Measurements from ENCODE around the gene XPC.

Gene XPC

DNA sequence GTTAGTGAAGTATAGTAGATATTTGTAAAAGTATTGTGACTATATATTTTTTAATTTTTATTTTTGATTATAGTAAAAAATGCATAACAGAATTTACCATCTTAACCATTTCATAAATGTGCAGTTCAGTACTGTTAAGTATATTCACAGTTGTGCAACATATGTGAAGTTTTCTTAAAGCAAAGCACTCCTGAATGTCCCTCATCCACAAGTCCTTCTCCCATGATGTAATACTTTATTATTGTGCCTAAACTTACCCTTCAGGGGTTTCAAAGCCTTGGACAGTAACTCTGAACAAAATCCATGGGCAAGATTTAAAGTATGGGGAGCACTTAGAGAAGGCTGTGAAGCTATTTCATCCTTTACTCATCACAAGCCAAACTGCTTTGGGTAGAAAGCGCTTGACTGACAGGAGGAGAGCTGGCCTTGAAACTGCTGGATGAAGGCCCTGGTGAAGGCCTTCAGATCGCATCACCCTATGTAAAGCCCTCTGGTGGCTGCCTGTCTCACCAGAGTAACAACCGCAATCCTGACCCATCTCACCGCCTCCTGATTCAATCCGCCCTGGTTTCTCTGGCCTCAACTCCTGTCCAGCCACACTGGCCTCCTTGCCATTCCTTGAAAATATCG is 28.3 kb upstream of the XPC start:
- no peak for DNase-seq (ENCODE audit: low read depth)

DNA sequence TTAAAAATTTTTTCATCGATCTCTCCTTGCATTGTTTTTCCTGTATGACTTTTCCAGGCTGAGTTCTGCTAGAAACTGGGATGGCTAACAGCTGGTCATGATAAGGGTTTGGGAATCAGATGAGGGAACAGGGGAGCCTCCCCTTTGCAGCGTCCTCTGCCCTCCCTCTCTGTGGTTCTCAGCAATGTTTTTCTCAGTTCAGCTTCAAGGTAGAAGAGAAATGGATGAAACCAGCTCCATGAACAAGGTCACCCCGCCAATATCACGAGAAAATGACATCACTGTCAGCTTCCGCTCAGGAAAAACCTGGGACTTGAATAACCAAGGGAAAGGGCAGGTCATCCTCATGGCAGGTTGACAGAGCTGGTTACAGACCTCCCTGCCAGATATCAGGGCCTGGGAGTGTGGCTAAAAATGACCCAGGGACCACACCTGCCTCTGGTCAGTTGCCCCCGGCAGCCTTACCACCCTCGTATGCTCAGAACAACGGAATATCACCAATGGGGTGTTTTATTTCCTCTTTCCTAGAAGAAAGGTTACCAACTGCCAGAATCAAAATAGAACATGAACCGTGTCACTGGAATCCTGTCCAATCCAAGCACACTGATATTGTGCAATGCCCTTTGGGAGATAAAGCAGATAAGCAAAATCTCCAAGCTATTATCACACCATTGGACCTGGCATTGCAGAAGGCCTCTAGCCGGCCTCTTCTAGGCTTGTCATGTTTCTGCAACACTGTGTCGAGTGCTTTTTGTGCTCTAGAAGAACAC is 26.3 kb upstream of the XPC start:
- DNase-seq (ENCODE audit: low read depth): no peak

DNA sequence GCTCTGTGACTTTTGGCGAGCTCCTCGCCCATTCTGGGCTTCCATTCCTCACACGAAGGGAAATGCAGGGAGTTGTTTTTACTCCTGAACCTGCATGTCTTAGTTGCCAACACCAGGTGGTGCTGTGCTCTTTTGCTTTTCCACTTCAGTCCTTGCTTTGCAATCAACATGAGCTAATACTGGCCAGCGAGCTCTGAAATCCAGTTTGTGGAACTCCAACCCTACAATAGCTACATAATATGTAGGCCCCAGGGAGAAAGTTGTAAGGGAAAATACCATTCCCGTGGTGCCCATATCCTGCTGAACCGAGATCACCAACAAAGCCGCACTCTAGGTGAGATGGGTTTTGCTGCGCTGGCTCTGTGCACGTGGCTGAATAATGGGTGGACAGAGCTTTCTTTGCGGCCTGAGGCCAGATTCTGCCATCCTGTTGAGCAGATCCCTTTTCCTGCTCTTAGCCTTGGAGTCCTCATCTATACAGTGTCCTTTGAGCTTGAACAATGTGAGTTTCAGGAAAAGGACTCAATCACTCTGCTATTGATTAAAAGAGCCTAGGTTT is 25.2 kb upstream of the XPC start:
- DNase-seq (ENCODE audit: low read depth): peak; percentile 69

DNA sequence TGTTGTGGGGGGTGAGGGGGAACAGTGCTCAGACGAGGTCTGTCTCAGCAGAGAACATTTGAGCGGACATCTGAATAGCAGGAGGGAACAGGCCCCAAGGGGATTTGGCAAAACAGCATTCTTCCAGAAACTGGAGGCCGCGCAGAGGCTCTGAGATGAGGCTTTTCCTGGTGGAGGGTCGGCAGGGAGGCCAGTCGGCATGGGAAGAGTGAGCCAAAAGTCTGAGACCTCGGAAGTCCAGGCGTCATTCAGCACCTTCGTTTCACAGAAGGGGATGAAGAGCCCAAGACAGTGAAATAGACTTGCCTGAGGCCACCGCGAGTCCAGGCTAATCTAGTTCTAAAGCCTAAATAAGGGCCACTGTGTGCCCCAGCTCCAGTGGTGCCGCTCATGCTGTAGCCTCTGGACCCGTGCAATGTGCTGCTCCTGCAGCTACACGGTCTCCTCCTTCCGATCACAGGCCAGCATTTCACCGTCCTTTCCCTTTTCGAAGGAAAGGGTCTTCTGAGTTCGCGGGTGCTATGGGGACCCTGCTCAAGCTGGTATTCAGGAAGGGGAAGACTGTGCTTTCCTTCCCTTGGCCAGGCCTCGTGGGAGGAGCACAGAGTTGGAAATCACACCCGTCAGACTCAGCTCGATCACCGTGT is 24.6 kb upstream of the XPC start:
- no peak for DNase-seq (ENCODE audit: low read depth)

DNA sequence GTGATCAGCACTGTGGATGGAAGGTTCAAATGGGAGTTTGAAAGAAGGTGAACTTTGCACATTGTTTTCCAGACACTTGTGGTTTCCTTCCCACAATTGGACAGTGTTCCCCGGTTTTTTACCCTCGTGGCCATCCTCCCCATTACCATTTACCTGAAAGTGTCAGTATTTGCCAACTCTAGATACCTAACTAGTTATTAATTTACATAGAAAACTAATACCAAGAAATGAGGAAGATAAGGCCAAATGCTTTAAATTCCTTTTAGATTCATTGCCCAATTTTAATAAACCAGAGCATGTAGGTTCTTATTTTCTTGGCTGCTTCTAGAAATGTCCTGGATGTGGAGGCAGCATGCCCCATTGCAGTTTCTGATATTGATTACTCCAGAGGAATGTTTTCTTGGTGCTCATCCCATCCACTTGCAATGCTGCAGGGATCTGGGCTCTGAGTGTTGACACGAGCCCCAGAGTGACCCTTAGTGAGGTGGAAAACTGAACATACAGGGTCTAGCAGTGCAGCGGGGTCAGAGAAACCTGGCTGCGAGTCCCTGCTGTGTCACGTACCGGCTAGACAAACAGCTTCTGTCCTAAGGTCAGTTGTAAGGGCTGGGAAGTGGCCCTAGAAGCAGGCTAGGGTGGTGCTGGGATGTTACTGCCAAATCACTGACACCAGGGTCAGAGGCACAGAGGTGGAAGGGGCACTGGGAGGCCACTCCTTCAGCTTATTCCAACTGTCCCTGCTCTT is 23.7 kb upstream of the XPC start:
- no peak for DNase-seq (ENCODE audit: low read depth)

DNA sequence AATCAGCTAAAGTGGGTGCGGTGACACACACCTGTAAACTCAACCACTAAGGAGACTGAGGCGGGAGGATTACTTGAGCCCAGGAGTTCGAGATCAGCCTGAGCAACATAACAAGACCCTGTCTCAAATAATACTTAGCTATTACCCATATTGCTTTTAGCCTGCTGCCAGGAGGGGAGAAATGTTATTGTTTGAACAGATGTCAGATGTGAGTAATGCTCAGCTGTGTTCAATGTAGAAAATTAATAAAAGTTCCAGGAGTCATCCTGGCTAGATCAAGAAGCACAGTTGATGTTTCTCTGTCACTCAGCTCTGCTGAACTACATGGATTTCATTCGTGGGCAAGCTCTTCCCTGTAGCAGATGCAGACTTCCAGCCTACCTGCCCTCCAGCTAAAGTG is 22.4 kb upstream of the XPC start:
- no peak for DNase-seq (ENCODE audit: low read depth)

DNA sequence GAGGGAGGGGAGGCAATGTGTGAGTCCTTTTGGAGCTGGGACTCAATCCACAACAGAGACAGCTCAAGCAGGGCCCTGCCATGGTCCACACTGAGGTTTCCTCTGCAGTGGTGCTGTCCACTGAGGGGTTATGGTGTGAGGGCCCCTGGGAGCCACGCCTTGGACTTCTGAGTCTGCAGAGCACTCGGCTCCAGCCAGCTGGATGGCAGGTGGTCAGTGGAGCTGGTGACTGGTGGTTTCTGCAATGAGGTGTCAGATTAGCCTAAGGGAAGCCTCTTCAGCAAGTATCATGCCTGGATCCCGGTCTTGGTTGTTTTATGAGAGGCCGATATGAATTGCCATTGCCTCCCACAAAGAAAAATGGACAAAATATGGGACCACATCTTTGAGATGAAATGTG is 21.9 kb upstream of the XPC start:
- DNase-seq (ENCODE audit: low read depth): no peak

DNA sequence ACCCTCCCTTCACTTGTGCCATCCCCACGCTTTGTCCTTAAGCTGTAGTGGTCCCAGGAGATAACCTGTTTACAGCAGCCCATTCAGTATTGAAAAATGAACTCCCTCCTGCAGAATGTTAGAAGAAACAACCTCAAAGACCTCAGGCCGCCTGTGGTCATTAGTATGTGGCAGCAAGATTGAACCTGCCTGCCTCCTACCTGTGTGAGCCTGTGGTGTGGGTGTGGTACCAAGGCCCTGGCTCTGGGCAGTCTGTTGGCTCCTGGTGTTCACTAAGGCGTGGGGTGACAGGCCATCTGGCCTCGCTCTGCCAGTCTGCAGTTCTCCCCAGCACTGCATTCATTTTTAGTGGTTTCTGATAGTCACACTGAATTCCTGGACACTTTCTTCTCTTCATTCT is 21.2 kb upstream of the XPC start:
- no peak for DNase-seq (ENCODE audit: low read depth)

DNA sequence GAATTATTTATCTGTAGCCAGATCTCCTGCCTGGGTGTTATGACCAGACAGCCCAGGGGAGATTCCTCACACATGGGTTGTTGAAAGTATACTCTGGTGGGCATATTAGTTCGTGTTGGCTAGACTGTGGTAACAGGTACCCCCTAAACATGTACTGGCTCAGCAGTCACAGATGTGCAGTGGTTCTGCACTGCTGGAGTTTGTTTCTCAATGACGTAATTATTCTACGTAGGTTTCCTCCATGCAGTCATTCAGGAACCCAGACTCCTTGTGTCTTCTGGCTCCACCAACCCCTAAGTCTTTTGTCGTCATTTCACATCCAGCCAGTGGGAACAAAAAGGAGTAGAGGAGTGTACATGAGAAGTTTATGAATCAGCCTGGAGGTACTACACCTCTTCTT is 16.5 kb upstream of the XPC start:
- no peak for DNase-seq (ENCODE audit: low read depth)

DNA sequence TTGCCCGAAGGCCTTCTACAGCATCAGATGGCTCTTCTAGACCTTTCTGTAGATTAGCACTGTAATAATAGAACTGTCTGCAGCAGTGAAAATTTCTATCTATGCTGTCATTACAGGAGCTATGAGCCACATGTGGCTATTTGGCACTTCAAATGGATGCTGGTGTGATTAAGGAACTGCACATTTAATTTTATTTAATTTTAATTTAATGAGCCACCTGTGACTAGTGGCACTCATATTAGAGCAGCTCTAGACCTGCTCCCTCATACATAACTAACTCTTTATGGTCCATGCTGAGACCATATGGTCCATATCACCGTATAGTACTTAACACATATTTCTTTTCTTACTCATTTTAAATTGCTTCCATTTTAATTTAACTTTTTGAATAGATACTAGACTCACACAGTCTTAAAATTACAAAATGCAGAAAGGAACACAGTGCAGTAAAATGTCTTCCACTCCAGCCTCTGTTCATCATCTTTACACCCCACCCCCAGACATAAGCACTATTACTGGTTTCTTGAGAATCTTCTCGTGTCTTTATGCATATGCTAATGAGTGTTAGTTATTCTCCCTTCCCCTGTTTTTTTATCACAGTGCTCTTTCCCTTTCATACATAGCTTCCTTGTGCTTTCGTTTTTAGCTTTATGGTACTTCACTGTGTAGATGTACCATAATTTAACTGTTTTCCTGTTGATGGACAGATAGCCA is 9.8 kb upstream of the XPC start:
- no peak for DNase-seq (ENCODE audit: low read depth)

DNA sequence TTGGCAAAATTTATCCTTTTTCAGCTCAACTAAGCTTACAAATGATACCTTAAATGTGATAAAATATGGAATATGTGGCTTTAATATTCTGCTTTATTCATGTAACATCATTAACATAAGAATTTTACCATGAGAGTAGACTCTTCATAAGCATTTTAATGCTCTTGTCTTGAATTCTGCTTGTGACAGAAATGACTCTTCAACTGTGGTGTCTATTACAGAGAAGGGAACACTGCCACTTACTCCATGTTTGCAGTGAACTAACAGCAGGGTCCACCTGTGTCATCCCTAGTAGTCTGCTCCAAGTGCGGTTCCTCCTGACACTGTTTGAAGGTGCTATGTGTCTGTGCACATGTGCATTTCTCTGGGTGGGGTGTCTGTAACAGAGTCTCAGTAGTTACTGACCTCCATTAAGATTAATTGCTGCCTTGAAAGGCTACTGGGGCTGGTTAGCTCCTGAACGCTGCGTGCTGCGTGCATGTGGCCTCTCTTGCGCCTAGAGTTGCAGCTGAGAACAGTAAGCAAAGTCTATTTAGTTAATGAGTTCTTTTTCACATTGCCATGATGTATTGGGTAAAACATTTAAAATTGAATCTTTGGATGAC is 8.6 kb upstream of the XPC start:
- no peak for DNase-seq (ENCODE audit: low read depth)

DNA sequence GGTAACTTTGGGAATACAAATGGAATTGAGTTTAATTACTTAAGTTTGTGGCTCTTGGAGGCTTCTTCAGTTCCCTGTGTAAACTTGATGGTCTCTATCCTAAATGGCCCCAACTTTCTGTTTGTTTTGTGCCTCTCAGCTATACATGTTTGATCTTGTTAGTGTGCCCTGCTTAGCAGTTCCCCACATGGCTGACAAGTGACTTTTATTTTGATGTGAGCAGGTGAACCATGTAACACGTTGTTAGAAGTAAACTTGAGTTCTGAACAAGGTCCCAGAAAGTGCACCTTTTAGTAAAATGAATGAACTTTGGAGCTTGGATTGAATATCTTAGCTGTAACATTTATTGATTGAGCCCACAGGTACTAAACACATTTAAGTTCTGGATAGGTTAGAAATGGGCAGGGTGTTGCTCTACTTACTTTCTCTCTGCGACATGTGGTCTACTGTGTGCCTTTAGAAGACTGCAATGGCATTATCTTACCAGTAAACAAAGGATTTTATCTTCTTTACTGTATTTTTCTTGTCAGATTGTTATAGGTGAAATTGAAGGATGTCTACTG is 4.7 kb upstream of the XPC start:
- no peak for DNase-seq (ENCODE audit: low read depth)

DNA sequence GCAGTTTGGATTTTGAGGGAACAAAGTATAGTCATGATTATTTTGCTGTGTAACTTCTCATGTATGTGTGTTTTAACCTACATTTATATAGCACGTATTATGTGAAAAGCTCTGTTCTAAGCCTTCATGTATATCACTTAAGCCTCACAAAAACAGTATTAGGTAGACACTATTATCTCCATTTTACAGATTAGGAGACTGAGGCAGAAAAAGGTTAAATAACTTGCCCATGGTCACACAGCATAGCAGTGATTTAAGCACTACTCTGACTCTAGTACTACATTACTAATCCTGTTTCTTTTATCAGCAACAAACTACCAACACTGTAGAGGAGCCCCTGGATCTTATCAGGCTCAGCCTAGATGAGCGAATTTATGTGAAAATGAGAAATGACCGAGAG is 2.9 kb upstream of the XPC start:
- no peak for DNase-seq (ENCODE audit: low read depth)

DNA sequence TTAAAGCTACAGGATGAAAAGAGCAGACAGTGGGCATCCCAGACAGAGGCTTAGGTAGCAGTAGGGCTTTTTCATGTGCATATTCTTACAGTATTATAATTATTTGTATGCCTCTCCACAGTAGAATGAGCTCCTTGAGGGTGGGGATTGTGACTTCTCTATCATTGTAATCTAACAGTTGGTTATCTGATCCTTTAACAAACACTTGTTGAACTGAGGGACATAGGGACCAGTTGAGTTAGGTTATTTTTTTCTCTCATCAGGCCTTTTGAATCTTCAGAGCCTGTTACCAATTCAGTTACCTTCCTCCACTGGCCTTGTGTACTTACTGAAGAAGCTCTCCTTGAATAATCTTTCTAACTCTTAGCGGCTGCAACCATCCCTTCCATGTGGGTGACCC is 1.4 kb upstream of the XPC start:
- no peak for DNase-seq (ENCODE audit: low read depth)

DNA sequence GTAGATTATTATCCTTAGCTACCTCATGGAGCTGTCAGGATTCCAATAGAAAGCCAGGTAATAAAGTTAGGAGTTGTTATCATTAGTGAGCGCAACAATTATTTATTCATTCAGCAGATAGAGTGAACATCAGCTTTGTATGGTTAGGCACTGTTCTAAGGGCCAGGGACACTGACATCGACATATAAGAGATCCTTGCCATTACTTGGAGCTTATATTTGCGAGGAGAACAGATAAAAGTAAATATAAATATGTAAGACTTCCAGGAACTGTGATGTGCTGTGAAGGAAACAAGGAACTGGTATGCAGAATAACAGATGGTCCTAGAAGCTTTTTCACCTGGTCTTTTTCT is 689 bp upstream of the XPC start:
- DNase-seq (ENCODE audit: low read depth): no peak

DNA sequence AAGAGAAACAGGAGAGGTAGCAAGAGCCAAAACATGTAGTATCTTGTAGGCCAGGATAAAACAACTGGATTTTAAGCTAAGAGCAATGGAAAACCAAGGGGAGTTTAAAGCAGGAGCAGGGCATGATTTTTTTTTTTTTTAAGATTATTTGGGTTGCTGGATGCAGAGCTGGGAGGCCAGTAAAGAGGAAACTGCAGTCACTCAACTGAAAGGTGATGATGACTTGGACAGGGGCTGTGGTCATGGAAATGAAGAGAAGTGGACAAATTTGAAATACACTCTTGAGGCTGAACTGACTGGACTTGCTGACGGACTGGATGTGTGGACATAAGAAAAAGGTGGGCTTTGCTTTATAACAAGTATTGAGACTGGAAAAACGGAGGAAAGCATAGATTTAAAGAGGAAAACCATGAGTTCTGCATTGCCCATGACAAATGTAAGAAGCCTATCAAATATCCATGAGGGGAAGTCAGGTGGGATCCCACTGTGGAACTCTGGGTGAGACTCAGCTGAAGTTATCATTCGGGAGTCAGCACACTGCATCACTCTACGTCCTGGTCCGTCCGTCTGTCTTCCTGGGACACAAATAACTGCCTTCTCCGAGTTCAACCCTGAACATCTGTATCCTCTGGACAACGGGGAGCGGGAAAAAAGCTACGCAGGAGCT is 688 bp downstream of the XPC start:
- DNase-seq (ENCODE audit: low read depth): no peak

DNA sequence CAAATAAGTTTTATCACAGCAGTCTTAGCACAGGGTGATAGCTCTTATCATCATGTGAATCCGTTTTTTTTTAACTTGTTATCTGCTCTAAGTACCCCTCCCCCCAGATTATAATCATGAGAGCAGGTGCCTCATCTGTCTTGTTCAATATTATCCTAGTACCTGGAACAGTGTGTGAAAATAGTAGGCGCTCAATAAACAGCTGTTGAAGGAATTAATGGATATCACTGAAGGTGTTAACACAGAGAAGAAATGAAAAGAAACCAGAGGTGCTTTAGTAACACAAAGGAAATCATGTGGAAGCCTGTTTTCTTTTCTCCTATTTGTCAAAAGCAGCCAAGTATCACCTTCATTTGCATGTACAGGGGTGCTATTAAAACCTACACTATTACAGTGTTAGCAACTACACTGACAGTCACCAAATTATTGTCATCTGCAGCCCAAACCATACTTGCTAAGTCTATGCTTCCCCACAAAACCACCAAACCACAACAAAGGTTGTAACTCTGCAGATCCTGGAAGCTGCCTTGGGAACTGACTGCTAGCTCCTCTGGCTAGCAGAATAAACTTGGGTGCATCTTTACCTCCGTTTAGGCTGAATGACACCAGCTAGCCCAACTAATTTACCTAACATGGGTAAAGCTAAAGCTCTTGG is 2.9 kb downstream of the XPC start:
- peak; percentile 28 for DNase-seq (ENCODE audit: low read depth)

DNA sequence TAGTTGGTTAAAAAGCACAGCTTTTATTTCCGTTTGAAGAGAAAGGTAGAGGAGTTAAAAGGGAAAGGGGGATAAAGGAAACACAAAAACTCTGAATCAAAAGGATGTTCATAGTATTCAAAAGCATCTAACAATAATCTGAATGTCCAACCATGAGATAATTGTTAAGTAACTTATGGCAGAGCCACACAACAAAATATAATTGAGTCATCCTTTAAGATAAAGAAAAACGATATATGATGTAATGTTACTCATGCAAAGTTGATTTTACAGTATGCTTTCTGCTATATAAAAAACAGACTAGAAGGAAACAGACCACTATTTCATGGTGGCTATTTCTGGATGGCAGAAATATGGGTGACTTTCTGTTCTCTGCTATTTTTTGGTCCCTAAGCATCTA is 3.9 kb downstream of the XPC start:
- no peak for DNase-seq (ENCODE audit: low read depth)

DNA sequence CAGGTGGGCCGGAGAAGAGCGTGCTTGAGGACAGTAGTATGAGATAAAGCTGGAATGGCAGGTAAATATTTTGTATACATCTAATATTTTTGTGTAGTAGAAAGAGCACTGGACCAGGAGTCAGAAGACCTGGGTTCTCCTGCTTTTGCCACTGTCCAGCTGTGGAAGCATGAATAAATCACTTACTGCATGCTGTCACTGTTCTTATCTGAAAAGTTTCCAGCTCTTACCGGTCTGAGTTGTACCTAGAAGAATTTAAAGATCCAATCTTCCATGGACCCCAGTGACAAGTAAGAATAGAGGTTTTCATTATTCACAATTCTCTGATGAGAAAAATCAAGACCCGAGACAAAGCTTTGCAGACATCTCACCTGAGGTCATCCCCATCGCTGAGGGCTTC is 5.9 kb downstream of the XPC start:
- DNase-seq (ENCODE audit: low read depth): no peak

DNA sequence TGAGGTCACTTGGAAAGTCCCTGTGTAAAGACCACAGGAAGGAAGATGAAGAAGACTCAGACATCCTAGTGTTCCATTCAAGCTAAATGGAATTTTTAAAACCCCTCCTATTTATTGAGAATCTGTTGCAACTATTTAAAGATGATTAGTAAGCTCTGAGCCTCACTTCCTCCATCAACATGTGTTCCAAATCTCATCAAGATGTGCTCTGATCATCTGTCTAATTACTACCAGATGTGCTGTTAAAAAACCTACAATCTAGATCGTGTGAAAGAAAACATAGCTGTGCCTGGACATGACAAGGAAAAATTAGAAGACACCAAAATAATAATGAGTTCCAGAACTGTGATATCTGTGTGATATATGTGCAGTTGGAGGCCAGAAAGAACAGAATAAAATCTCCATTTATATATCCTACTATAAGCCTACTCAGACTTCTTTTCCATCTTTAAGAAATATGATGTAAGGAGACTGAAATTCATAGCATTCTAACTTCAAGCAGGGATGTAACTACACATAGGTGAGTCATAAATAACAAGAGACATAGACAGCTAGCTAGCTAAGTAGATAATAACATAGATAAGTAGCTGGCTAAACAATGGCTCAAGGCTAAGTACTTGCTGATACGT is 7.8 kb downstream of the XPC start:
- DNase-seq (ENCODE audit: low read depth): peak; percentile 62
